Esophagus mucosa (tissue), 1 donor: Measurements from ENCODE around the gene ARL6IP4. TPM values are rescaled to one million over a fixed set of nuclear protein-coding genes. Genes with fewer than 3 reads are reported as not detected.
A peak's percentile ranks its signal among the peaks of the same experiment; 100 is the strongest.

Experiments
- ATAC-seq: fragments of 200-7000 bp; cut with Tn5 transposase; one replicate; pipeline ENCODE4 v1.9.1; 2020
- total RNA-seq: library from RNA; stranded (reverse); gene quantifications from one replicate; pipeline ENCODE4 v1.2.4, GENCODE V29; 2023
- donor health status: DM: yes; HTN: yes; CAD: no.

The ARL6IP4 gene
- total RNA-seq, 1 donor from 2014 or later = 134 TPM

GRCh38 chr12:122991623-122992275 is 11.3 kb downstream of the ARL6IP4 start:
- ATAC-seq = no peak

- ATAC-seq = no peak
These were observed 11.9 kb downstream of the ARL6IP4 start for GRCh38 chr12:122992386-122992785.

- no peak for ATAC-seq
These were observed 13.7 kb downstream of the ARL6IP4 start for GRCh38 chr12:122994140-122994675.

- ATAC-seq = no peak
These were observed 14.5 kb downstream of the ARL6IP4 start for GRCh38 chr12:122994781-122995502.

- ATAC-seq = no peak
These were observed 15.2 kb downstream of the ARL6IP4 start for GRCh38 chr12:122995503-122996187.

GRCh38 chr12:122996188-122996601 is 15.7 kb downstream of the ARL6IP4 start:
- ATAC-seq = no peak

- ATAC-seq = no peak
These were observed 16.3 kb downstream of the ARL6IP4 start for GRCh38 chr12:122996621-122997342.

GRCh38 chr12:122997343-122998250 is 17.1 kb downstream of the ARL6IP4 start:
- no peak for ATAC-seq

- ATAC-seq = no peak
These were observed 17.8 kb downstream of the ARL6IP4 start for GRCh38 chr12:122998316-122998715.

- no peak for ATAC-seq
These were observed 18.9 kb downstream of the ARL6IP4 start for GRCh38 chr12:122999196-122999946.

GRCh38 chr12:122999986-123000420 is 19.5 kb downstream of the ARL6IP4 start:
- ATAC-seq = no peak

GRCh38 chr12:123000578-123000977 is 20.1 kb downstream of the ARL6IP4 start:
- ATAC-seq = no peak

- no peak for ATAC-seq
These were observed 21.0 kb downstream of the ARL6IP4 start for GRCh38 chr12:123001464-123001863.

GRCh38 chr12:123003257-123003656 is 22.8 kb downstream of the ARL6IP4 start:
- ATAC-seq = no peak

- ATAC-seq = no peak
These were observed 23.8 kb downstream of the ARL6IP4 start for GRCh38 chr12:123004287-123004686.

- ATAC-seq = no peak
These were observed 24.7 kb downstream of the ARL6IP4 start for GRCh38 chr12:123005081-123005626.

- ATAC-seq = no peak
These were observed 26.5 kb downstream of the ARL6IP4 start for GRCh38 chr12:123006977-123007376.

- ATAC-seq = no peak
These were observed 29.6 kb downstream of the ARL6IP4 start for GRCh38 chr12:123010110-123010509.

- ATAC-seq = peak; percentile 14
These were observed 30.2 kb downstream of the ARL6IP4 start for GRCh38 chr12:123010681-123011080.

- no peak for ATAC-seq
These were observed 31.2 kb downstream of the ARL6IP4 start for GRCh38 chr12:123011701-123012100.
